Amniotic stem cell (primary cell): Measurements from ENCODE around the gene MPRIP.
"Not testable (repeated sequence)": the region's sequence is repeated elsewhere in the genome, so short reads cannot be mapped to it uniquely, and the experiment has no call there.

ENCODE experiments used
- DNase-seq: peaks from one replicate; lab custom pipeline; 2025; lab: John Stamatoyannopoulos, UW

The MPRIP gene

GRCh38 chr17:17167986-17168385 is 125.7 kb downstream of the MPRIP start:
- no peak for DNase-seq

GRCh38 chr17:17168401-17168800 is 126.1 kb downstream of the MPRIP start:
- no peak for DNase-seq

DNA sequence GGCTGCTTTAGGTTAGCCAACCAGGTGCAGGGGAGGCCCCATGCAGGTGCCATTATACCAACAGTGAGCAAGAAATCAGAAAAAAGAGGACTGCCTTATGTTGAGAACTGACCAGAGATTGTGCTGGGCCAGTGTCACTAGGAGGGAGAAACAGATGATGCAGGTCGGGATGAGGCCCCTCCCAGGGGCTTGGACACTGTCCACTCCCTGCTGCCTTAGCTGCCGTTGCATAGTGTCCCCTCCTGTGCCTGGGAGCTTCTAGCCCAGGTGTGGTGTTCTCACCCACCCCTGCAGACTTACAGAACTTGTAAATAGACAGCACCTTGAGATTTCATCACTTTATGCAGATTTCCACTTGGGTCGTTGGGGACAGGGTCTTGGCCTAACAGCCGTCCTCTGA is 127.1 kb downstream of the MPRIP start:
- no peak for DNase-seq

DNA sequence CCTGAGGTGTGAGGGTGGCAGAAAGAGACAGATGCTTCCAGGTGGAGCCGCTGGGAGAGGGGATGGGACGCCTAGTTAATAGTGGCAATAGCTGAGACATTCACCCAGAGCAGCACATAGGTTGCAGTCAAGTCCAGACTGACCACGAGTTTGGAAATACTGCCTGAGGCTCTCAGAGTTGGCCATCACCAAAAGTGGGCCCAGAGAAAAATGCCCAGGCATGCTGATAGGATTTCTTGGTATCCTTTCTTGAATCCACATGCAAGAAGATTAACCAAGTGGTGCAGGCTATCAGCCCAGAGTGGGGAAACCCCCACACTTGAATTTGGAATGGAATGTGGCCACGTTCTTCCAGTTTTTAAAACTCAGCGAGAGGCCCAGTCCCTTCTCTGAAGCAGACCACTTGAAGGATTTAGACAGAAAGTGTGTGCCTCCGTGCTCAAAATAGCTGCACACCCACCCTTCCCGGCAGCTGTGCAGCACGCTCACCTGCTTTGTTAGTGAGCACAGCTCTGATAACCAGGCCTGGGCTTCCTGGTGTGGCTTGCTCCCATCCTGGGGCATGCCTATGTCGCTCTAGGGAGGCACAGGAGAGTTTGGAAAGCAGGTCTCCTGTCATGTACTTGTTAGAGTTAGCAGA is 128.2 kb downstream of the MPRIP start:
- DNase-seq = no peak

DNA sequence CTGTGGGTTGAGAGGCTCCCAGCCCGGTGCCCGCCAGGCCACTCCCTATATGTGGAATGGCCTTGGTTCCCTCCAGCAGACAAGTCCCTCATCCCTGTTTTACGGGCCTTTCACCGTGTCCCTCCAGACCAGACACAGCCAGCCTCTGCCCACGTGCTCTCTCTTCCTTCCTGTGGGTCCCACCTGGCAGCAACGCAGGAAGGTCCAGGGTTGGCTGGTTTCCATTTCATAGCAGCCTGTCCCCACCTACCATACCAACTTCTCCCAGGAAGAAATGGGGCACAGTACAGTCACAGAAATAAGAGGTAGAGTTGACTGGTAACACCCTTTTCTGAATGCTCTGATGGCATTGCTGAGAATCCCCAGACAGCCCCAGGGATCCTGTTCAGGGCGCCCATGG is 128.9 kb downstream of the MPRIP start:
- DNase-seq = no peak

- DNase-seq = no peak
These were observed 130.0 kb downstream of the MPRIP start for GRCh38 chr17:17172001-17172939.

DNA sequence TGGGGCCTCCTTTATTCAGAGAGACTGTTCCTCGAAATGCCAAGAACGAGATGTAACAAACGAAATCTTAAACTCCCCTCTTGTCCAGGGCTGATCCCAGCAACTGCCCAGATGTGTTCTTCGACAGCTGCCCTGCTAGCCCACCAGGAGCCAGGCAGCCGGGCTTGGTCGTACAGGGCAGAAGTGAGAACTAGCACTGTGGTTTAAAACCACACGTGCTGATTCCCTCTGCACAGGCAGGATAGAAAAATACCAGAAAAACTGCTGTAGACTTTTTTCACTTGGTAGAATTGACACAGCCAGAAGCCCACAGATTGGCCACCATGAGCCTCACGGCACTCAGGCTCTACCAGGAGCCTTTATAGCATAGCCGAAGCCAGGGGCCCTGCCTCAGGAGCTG is 130.7 kb downstream of the MPRIP start:
- DNase-seq = no peak

- no peak for DNase-seq
These were observed 131.7 kb downstream of the MPRIP start for GRCh38 chr17:17173921-17174320.

- DNase-seq = no peak
These were observed 133.1 kb downstream of the MPRIP start for GRCh38 chr17:17175340-17175739.

DNA sequence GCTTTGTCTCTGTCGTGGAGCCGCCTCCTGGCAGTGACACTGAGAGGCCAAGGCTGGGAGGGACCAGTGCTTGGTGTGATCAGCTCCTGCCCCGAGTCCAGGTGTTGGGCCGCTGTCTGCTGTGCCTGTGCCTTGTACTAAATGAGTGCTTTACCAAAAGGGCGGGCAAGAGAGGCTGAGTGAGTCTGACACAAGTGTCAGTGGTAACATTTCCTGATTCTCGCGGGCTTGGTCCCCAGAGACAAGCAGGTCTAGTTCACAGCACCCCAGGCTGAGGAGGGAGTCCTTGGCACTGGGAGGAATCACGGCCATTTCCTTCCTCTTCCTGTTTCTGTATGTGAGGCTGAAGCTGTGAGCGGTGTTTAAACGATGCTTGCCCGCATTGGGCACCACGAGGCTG is 133.7 kb downstream of the MPRIP start:
- no peak for DNase-seq

DNA sequence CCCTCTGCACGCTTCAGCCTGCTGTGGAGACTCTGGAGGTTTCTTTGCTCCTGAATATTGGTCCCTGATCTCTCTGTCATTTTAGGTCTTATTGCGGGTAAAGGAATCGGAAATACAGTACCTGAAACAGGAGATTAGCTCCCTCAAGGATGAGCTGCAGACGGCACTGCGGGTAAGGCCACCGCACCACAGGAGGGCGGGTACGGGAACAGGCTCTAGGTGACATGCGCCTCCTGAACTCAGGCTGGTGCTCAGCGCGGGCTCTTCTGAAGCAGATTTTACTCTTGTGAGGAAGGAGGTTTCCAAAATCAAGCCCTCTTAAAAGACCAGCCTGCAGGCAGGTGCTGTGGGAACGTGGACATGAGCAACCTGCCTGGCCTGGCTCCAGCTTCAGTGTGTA is 134.1 kb downstream of the MPRIP start:
- no peak for DNase-seq

- DNase-seq = no peak
These were observed 134.9 kb downstream of the MPRIP start for GRCh38 chr17:17177176-17177575.

DNA sequence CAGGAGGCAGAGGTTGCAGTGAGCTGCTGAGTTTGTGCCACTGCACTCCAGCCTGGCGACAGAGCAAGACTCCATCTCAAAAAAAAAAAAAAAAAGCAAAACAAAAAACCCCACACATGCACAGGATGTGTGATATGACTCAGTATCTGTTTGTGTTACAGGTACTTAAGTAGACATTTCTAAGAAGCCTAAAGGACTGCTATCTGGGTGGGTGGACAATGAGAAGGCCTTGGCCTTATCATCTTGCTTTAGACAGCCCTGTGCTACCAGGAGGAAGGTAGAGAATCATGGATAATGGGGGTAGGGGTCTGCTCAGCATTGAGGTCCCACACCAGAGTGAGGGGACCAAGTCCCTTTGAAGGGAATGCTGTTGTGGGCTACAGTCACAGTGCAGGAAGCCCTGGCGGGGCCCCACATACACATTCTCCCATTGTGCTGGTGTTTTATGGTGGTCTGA is 137.1 kb downstream of the MPRIP start:
- no peak for DNase-seq

- no peak for DNase-seq
These were observed 137.9 kb downstream of the MPRIP start for GRCh38 chr17:17180141-17180603.

GRCh38 chr17:17180741-17181525 is 138.7 kb downstream of the MPRIP start:
- DNase-seq = no peak

DNA sequence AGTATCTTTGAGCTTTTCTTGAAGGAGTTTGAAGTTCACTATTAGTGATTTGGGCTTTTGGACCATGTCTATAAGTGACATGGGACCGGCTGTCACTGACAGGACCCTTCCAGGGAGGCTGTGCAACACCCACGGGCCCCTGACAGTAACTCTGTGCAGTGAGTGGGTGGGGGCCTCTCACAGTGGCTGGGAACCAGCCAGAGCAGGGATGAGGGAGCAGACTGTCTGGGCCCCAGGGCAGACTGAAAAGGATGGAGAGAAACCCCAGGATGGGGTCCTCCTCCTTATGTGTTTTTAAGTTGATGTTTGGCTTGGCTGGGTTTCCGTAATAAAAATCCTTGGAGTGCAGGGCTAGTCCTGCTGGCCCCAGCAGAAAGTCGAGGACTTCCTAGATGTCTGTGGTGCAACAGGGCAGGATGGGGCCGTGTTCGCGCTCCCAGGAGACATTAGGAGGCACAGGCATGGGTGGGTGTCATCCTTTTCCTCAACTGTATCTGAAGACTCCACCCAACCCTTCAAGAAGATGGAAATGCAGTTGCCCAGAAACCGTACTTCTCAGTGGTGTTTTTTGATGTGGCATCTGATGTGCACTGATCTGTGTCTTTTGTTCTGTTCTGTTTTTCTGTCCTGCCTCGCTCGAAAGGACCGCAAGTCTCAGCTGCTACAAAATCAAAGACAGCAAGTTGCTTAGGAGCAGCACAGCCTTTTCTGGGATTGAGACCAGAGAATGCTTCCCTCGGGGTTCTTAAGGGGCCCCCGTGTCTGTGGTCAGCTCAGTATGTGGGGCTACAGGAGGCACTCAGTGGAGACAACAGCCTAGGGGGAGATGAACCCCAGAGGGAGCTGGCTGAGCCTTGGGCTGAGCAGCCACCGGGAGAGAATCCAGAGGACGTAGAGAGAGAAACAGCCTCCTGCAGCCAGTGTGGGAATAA is 139.7 kb downstream of the MPRIP start:
- DNase-seq = no peak

- no peak for DNase-seq
These were observed 140.4 kb downstream of the MPRIP start for GRCh38 chr17:17182598-17183136.

DNA sequence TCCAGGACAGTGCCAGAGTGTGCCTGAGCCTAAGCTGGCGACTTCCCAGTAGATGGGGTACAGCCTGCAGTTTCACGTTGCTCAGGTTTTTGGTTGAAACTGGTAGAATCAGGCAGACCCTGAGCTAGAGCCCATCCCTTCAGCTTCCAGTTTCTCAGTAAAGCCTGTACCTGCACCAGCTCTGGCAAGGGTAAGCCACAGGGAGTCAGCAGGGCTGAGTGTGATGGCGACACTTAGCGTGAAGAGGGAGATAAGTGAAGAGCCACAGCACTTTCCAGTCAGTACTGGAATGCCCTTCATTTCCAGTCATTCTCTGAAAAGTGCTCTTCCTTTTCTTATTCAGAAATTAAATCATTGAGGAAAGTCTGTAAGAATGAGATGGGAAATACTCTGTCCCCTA is 141.5 kb downstream of the MPRIP start:
- DNase-seq = no peak

DNA sequence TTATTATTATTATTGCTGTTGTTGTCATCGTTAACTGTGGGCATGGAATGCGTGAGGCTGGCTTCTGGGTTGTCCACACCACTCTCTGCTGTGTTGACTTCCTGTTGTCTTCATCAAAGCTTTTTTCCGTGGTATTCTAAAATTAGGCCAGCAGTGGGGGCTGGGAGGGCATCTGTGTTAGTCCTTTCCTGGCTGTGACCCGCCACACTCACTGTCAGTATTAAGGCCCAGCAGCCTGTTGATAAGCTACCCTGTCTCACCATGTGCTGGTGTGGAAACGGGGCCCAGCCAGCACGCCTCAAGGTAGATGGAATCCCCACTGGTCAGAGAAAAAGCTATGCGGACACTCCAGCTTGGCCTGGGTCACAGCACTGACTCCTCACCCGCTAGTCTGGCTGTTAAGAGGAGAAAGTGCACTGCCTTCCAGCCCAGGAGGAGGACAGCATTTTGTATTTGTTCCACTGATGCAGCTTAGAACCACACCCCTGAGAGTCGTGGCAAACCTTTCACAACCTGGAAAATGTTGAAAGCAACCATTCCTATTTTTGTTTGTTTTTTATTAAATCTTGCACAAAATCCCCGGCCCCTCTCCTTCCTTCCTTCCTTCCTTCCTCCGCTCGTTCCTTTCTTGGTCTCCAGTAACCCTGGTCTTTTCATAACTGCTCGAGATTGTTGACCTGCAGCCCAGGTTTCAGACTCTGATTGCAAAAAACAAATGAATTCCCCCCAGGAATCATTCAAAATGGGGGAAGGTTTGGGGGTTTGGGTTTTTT is 142.9 kb downstream of the MPRIP start:
- DNase-seq = not testable (repeated sequence)

- no peak for DNase-seq
These were observed 143.8 kb downstream of the MPRIP start for GRCh38 chr17:17186051-17186450.
